HG02970 (cell line): Measurements from ENCODE around the gene HABP2.

ENCODE experiments used
- ATAC-seq: cut with Tn5 transposase; IDR thresholded peaks from one replicate; pipeline ENCODE4 v1.9.1; 2021; ENCODE audit warnings: mild to moderate bottlenecking, moderate library complexity, moderate number of reproducible peaks; ENCODE audit not compliant: unreplicated experiment, low FRiP score

The HABP2 gene

GRCh38 chr10:113524539-113525490 lies 28.0 kb upstream of the HABP2 start:
- no peak for ATAC-seq

GRCh38 chr10:113525713-113526112 lies 27.1 kb upstream of the HABP2 start:
- no peak for ATAC-seq

GRCh38 chr10:113527211-113527906 lies 25.5 kb upstream of the HABP2 start:
- no peak for ATAC-seq

GRCh38 chr10:113528876-113529275 lies 24.0 kb upstream of the HABP2 start:
- no peak for ATAC-seq

- no peak for ATAC-seq
Measured at GRCh38 chr10:113529575-113529974, 23.3 kb upstream of the HABP2 start.

GRCh38 chr10:113530476-113530875 lies 22.4 kb upstream of the HABP2 start:
- ATAC-seq = no peak

- ATAC-seq = no peak
Measured at GRCh38 chr10:113532724-113533123, 20.1 kb upstream of the HABP2 start.

GRCh38 chr10:113533801-113534200 lies 19.1 kb upstream of the HABP2 start:
- no peak for ATAC-seq

- ATAC-seq = no peak
Measured at GRCh38 chr10:113534423-113534822, 18.4 kb upstream of the HABP2 start.

GRCh38 chr10:113537672-113538071 lies 15.2 kb upstream of the HABP2 start:
- ATAC-seq = no peak

- ATAC-seq = no peak
Measured at GRCh38 chr10:113538151-113538550, 14.7 kb upstream of the HABP2 start.

- ATAC-seq = no peak
Measured at GRCh38 chr10:113539789-113540188, 13.1 kb upstream of the HABP2 start.

- ATAC-seq = no peak
Measured at GRCh38 chr10:113540845-113541548, 11.9 kb upstream of the HABP2 start.

- ATAC-seq = no peak
Measured at GRCh38 chr10:113541549-113541927, 11.3 kb upstream of the HABP2 start.

GRCh38 chr10:113543107-113543955 lies 9.5 kb upstream of the HABP2 start:
- no peak for ATAC-seq

GRCh38 chr10:113544392-113544791 lies 8.5 kb upstream of the HABP2 start:
- ATAC-seq = no peak

GRCh38 chr10:113547426-113547825 lies 5.4 kb upstream of the HABP2 start:
- no peak for ATAC-seq

- no peak for ATAC-seq
Measured at GRCh38 chr10:113549856-113550255, 3.0 kb upstream of the HABP2 start.

GRCh38 chr10:113550365-113550764 lies 2.5 kb upstream of the HABP2 start:
- no peak for ATAC-seq

GRCh38 chr10:113552014-113552413 lies 839 bp upstream of the HABP2 start:
- ATAC-seq = no peak
